PC-3 (cell line): Measurements from ENCODE around the gene BBS5. TPM values are rescaled to one million over a fixed set of nuclear protein-coding genes. Genes with fewer than 3 reads are reported as not detected.

Experiments used
- ATAC-seq: fragments of 200-7000 bp; cut with Tn5 transposase; 2 replicates; pipeline ENCODE4 v1.9.1; 2020; ENCODE audit warnings: mild to moderate bottlenecking, moderate library complexity
- BruUV-seq: library from RNA; stranded (reverse); fragments of 400-500 nt; replicated peaks from 2 replicates; lab custom pipeline; 2021; lab: Mats Ljungman, UMichigan
- CTCF ChIA-PET: fragments of 300-600 bp; sonication (Branson Sonifier 250); formaldehyde crosslinking; loops from one replicate; lab custom pipeline; 2022; ENCODE audit warnings: antibody characterized with exemption; lab: Charles Lee
- POLR2A ChIA-PET: fragments of 300-600 bp; sonication (Branson Sonifier 250); formaldehyde crosslinking; loops from one replicate; lab custom pipeline; 2022; ENCODE audit warnings: antibody characterized with exemption; ENCODE audit not compliant: unreplicated experiment; lab: Charles Lee
- DNase-seq: peaks from one replicate; pipeline ENCODE4 v3.0.0-alpha.2; 2015
- H2AFZ ChIP-seq: fragments of 300-600 bp; sonication (generic); 2 replicates; pipeline ENCODE4 v1.6.0; 2016; ENCODE audit warnings: antibody characterized with exemption, low read length
- H3F3A ChIP-seq: fragments of 300-600 bp; sonication (generic); one replicate; pipeline ENCODE4 v1.6.0; 2017; ENCODE audit warnings: antibody characterized with exemption, low read length, control low read depth, mild to moderate bottlenecking; ENCODE audit not compliant: unreplicated experiment
- H3K27ac ChIP-seq: fragments of 300-600 bp; sonication (generic); 2 replicates; pipeline ENCODE4 v1.5.1; 2016; ENCODE audit warnings: mild to moderate bottlenecking, low read length
- H3K27me3 ChIP-seq: fragments of 300-600 bp; sonication (generic); 2 replicates; pipeline ENCODE4 v1.6.1; 2016; ENCODE audit warnings: low read length, mixed read lengths
- H3K36me3 ChIP-seq: fragments of 300-600 bp; sonication (generic); 2 replicates; pipeline ENCODE4 v1.6.1; 2016; ENCODE audit warnings: low read depth, mixed run types, low read length, mixed read lengths
- H3K4me1 ChIP-seq: fragments of 300-600 bp; sonication (generic); 2 replicates; pipeline ENCODE4 v1.5.1; 2016; ENCODE audit warnings: low read length; ENCODE audit not compliant: insufficient read depth
- H3K4me2 ChIP-seq: fragments of 300-600 bp; sonication (generic); 2 replicates; pipeline ENCODE4 v1.6.0; 2016; ENCODE audit warnings: low read length
- H3K4me3 ChIP-seq: fragments of 300-600 bp; sonication (generic); 2 replicates; pipeline ENCODE4 v1.5.1; 2016; ENCODE audit warnings: mild to moderate bottlenecking, low read length, mixed read lengths
- H3K79me2 ChIP-seq: fragments of 300-600 bp; sonication (generic); 2 replicates; pipeline ENCODE4 v1.6.1; 2017; ENCODE audit warnings: low read length, mixed read lengths
- H3K9ac ChIP-seq: fragments of 300-600 bp; sonication (generic); 2 replicates; pipeline ENCODE4 v1.6.0; 2016; ENCODE audit warnings: mild to moderate bottlenecking, low read length
- H3K9me2 ChIP-seq: fragments of 300-600 bp; sonication (generic); replicated peaks from 2 replicates; pipeline ENCODE4 v1.6.1; 2016; ENCODE audit warnings: mixed run types, low read length, mixed read lengths
- H3K9me3 ChIP-seq: fragments of 300-600 bp; sonication (generic); 2 replicates; pipeline ENCODE4 v1.6.1; 2016; ENCODE audit warnings: low read length, mixed read lengths
- H4K20me1 ChIP-seq: fragments of 300-600 bp; sonication (generic); 2 replicates; pipeline ENCODE4 v1.6.1; 2016; ENCODE audit warnings: low read length, mixed read lengths
- CTCF ChIP-seq: fragments of 300-600 bp; sonication (generic); conservative IDR thresholded peaks from 2 replicates; pipeline ENCODE4 v1.5.1; 2017; ENCODE audit warnings: antibody characterized with exemption, low read depth, mild to moderate bottlenecking, low read length
- EZH2 ChIP-seq: fragments of 300-600 bp; sonication (generic); IDR thresholded peaks from one replicate; pipeline ENCODE4 v1.6.1; 2017; ENCODE audit warnings: antibody characterized with exemption, mild to moderate bottlenecking, low read length; ENCODE audit not compliant: unreplicated experiment
- EZH2phosphoT487 ChIP-seq: fragments of 300-600 bp; sonication (generic); IDR thresholded peaks from 2 replicates; pipeline ENCODE4 v1.6.1; 2018; ENCODE audit warnings: mild to moderate bottlenecking, antibody characterized with exemption, low read length, borderline replicate concordance
- intact Hi-C: fragments of 100-400 bp; cut with micrococcal nuclease; formaldehyde crosslinking; loops from 2 replicates; pipeline ENCODE4 v1.9.0; 2023
- total RNA-seq: library from RNA; depleted of rRNA; stranded (reverse); fragments of >200 nt; gene quantifications from 2 replicates; pipeline ENCODE4 v1.2.3, GENCODE V29; 2014

Gene BBS5
- total RNA-seq, 1 experiment from 2014 or later: 3.8 TPM

- no peak overlapping the region for H3K4me3 ChIP-seq
- no peaks in the 10 kb centered on the region for H3K36me3 ChIP-seq
- H3K4me2 ChIP-seq: no peak overlapping the region
- H3K9ac ChIP-seq: no peak overlapping the region
- DNase-seq (no peak), ATAC-seq (no peak)
- no peaks in the 10 kb centered on the region for H3F3A ChIP-seq
- H3K9me3 ChIP-seq: no peaks in the 10 kb centered on the region
- CTCF ChIA-PET: no interaction called here
- peaks cover 47% of the 10 kb centered on the region for H3K27me3 ChIP-seq
- no peak overlapping the region for H3K27ac ChIP-seq
- intact Hi-C loops: no loop called here
- H3K4me1 ChIP-seq: no peaks in the 10 kb centered on the region
- POLR2A ChIA-PET: no interaction called here
- no TSS peak for BruUV-seq
- H2AFZ ChIP-seq: no peak overlapping the region
- no peaks in the 10 kb centered on the region for H3K9me2 ChIP-seq
- no peaks in the 10 kb centered on the region for H4K20me1 ChIP-seq
- TF ChIP-seq EZH2 (no peak), CTCF (no peak), EZH2phosphoT487 (no peak)
- no peaks in the 10 kb centered on the region for H3K79me2 ChIP-seq
These were observed 40.7 kb upstream of the BBS5 start for GRCh38 chr2:169438466-169439072.

GRCh38 chr2:169439900-169440299 is 39.4 kb upstream of the BBS5 start:
- TF ChIP-seq EZH2phosphoT487 (no peak), CTCF (no peak), EZH2 (no peak)
- Histone ChIP-seq H2AFZ (no peak overlapping the region), H3K4me1 (no peaks in the 10 kb centered on the region), H3K4me3 (no peak overlapping the region), H3K9me2 (no peaks in the 10 kb centered on the region), H3K9ac (no peak overlapping the region), H3K27me3 (peaks cover 47% of the 10 kb centered on the region), H3K4me2 (no peak overlapping the region), H3K27ac (no peak overlapping the region), H3K9me3 (no peaks in the 10 kb centered on the region), H4K20me1 (no peaks in the 10 kb centered on the region), H3K79me2 (no peaks in the 10 kb centered on the region), H3K36me3 (no peaks in the 10 kb centered on the region), H3F3A (no peaks in the 10 kb centered on the region)
- no TSS peak for BruUV-seq
- intact Hi-C loops: no loop called here
- no peak for ATAC-seq
- ChIA-PET CTCF (no interaction called here), POLR2A (no interaction called here)
- no peak for DNase-seq

- no peak for ATAC-seq
- Histone ChIP-seq H3K27ac (no peak overlapping the region), H3K79me2 (no peaks in the 10 kb centered on the region), H3K9me3 (no peaks in the 10 kb centered on the region), H3K4me1 (no peaks in the 10 kb centered on the region), H3K4me2 (no peak overlapping the region), H4K20me1 (no peaks in the 10 kb centered on the region), H3F3A (no peaks in the 10 kb centered on the region), H3K9me2 (no peaks in the 10 kb centered on the region), H2AFZ (no peak overlapping the region), H3K36me3 (no peaks in the 10 kb centered on the region), H3K9ac (no peak overlapping the region), H3K4me3 (no peak overlapping the region), H3K27me3 (peaks cover 17% of the 10 kb centered on the region)
- CTCF ChIA-PET: no interaction called here
- no peak for TF ChIP-seq EZH2phosphoT487
- TF ChIP-seq CTCF: no peak
- no peak for TF ChIP-seq EZH2
- intact Hi-C loops: no loop called here
- no peak for DNase-seq
- no TSS peak for BruUV-seq
- POLR2A ChIA-PET: no interaction called here
These were observed 32.8 kb upstream of the BBS5 start for GRCh38 chr2:169446452-169446851.
